Muscle of leg (tissue), 11 donors: Measurements from ENCODE around the gene OSGEP. TPM values are rescaled to one million over a fixed set of nuclear protein-coding genes. Genes with fewer than 3 reads are reported as not detected.

Experiments used
- DNase-seq: peaks from one replicate; pipeline ENCODE4 v3.0.0; 2013
- H3K27ac ChIP-seq: one replicate; pipeline ENCODE4 v1.5.1; 2013; ENCODE audit warnings: mild to moderate bottlenecking, low read length, control low read depth
- H3K27me3 ChIP-seq: one replicate; pipeline ENCODE4 v1.6.1; 2013; ENCODE audit warnings: low read length; ENCODE audit not compliant: control insufficient read depth, insufficient read depth
- H3K36me3 ChIP-seq: one replicate; pipeline ENCODE4 v1.6.1; 2013; ENCODE audit warnings: low read length; ENCODE audit not compliant: control insufficient read depth, insufficient read depth
- H3K4me1 ChIP-seq: one replicate; pipeline ENCODE4 v1.6.1; 2013; ENCODE audit warnings: low read length; ENCODE audit not compliant: control insufficient read depth, insufficient read depth
- H3K4me3 ChIP-seq: one replicate; pipeline ENCODE4 v1.5.1; 2013; ENCODE audit warnings: low read length, control low read depth
- H3K9me3 ChIP-seq: replicated peaks from 2 replicates; pipeline ENCODE4 v1.6.1; 2013; ENCODE audit warnings: low read depth, low read length; ENCODE audit not compliant: control insufficient read depth
- whole genome bisulfite sequencing: methylation state at CpG from one replicate; pipeline ENCODE4 v1.1.5; 2013; ENCODE audit warnings: missing lambda C conversion rate; ENCODE audit not compliant: insufficient coverage; 5-methylcytosine and 5-hydroxymethylcytosine counted together
- polyA plus RNA-seq, 8 donors: library from polyadenylated mRNA; unstranded; fragments of 120-200 nt; gene quantifications; one replicate each; pipeline versions ENCODE4 v1.2.1 to v1.2.3, GENCODE V29; 2013; ENCODE audit warnings: inconsistent platforms in 1 of 8, low replicate concordance in 1 of 8; ENCODE audit not compliant: insufficient read length in 8 of 8, insufficient read depth in 1 of 8
- total RNA-seq: library from RNA; stranded (reverse); fragments of 120-200 nt; gene quantifications from one replicate; pipeline ENCODE4 v1.2.4, GENCODE V29; 2013

OSGEP gene
- total and polyA plus RNA-seq, 9 donors = 26.4 to 47.5 (median 33.0) TPM

- 52% methylated on average over 15 of the region's 17 CpGs for WGBS
- Histone ChIP-seq H3K4me1 (peaks cover 26% of the 10 kb centered on the region), H3K27me3 (peaks cover 4% of the 10 kb centered on the region), H3K27ac (no peak within 1 kb of the TSS), H3K36me3 (no peaks in the 10 kb centered on the region), H3K9me3 (no peaks in the 10 kb centered on the region), H3K4me3 (peak within 1 kb of the TSS; percentile 43)
- no peak for DNase-seq
Measured at GRCh38 chr14:20435582-20436362, 18.8 kb downstream of the OSGEP start, which contains the start of gene KLHL33. KLHL33 (minus strand) TSS chr14:20436166; CDS start chr14:20435811, 355 bp downstream.

- Histone ChIP-seq H3K27me3 (peaks cover 4% of the 10 kb centered on the region), H3K36me3 (no peaks in the 10 kb centered on the region), H3K27ac (peak overlapping the region; percentile 29), H3K9me3 (no peaks in the 10 kb centered on the region), H3K4me1 (peaks cover 33% of the 10 kb centered on the region), H3K4me3 (peak overlapping the region; percentile 43)
- 10% methylated on average over 36 of the region's 44 CpGs for WGBS
- peak; percentile 59 for DNase-seq
Measured at GRCh38 chr14:20434701-20435581, 19.7 kb downstream of the OSGEP start.

GRCh38 chr14:20429801-20430669, 24.6 kb downstream of the OSGEP start:
- H3K27me3 ChIP-seq = no peaks in the 10 kb centered on the region
- no peaks in the 10 kb centered on the region for H3K36me3 ChIP-seq
- peaks cover 22% of the 10 kb centered on the region for H3K4me1 ChIP-seq
- no peak overlapping the region for H3K4me3 ChIP-seq
- no peaks in the 10 kb centered on the region for H3K9me3 ChIP-seq
- no peak overlapping the region for H3K27ac ChIP-seq
- 90% methylated on average over 24 of the region's 30 CpGs for WGBS
- peak; percentile 16 for DNase-seq

GRCh38 chr14:20428802-20429201, 25.8 kb downstream of the OSGEP start:
- no peaks in the 10 kb centered on the region for H3K9me3 ChIP-seq

GRCh38 chr14:20428010-20428365, 26.6 kb downstream of the OSGEP start:
- peaks cover 14% of the 10 kb centered on the region for H3K4me1 ChIP-seq
- no peaks in the 10 kb centered on the region for H3K27me3 ChIP-seq
- peak overlapping the region; percentile 20 for H3K27ac ChIP-seq
- no peaks in the 10 kb centered on the region for H3K9me3 ChIP-seq
- 70% methylated on average over 2 of the region's 5 CpGs for WGBS
- H3K4me3 ChIP-seq = no peak overlapping the region
- no peaks in the 10 kb centered on the region for H3K36me3 ChIP-seq
- DNase-seq = no peak

More at GRCh38 chr14:20428802-20429201, 25.8 kb downstream of the OSGEP start:
- peaks cover 14% of the 10 kb centered on the region for H3K4me1 ChIP-seq
- no peak for DNase-seq
- no peak overlapping the region for H3K4me3 ChIP-seq
- H3K27ac ChIP-seq = no peak overlapping the region
- WGBS = 37% methylated on average over 3 of the region's 5 CpGs
- H3K36me3 ChIP-seq = no peaks in the 10 kb centered on the region
- no peaks in the 10 kb centered on the region for H3K27me3 ChIP-seq

GRCh38 chr14:20427231-20428009, 27.2 kb downstream of the OSGEP start:
- 50% methylated on average over 2 of the region's 5 CpGs for WGBS
- peak; percentile 60 for DNase-seq
- Histone ChIP-seq H3K4me3 (no peak overlapping the region), H3K36me3 (no peaks in the 10 kb centered on the region), H3K27ac (no peak overlapping the region), H3K9me3 (no peaks in the 10 kb centered on the region), H3K4me1 (peaks cover 14% of the 10 kb centered on the region), H3K27me3 (no peaks in the 10 kb centered on the region)

- 43% methylated on average over 1 of the region's 2 CpGs for WGBS
- H3K4me1 ChIP-seq = peaks cover 6% of the 10 kb centered on the region
- H3K27ac ChIP-seq = no peak overlapping the region
- H3K9me3 ChIP-seq = no peaks in the 10 kb centered on the region
- H3K27me3 ChIP-seq = no peaks in the 10 kb centered on the region
- no peak for DNase-seq
- no peak overlapping the region for H3K4me3 ChIP-seq
- no peaks in the 10 kb centered on the region for H3K36me3 ChIP-seq
Measured at GRCh38 chr14:20424851-20425250, 29.8 kb downstream of the OSGEP start.

- Histone ChIP-seq H3K9me3 (no peaks in the 10 kb centered on the region), H3K4me3 (no peak overlapping the region), H3K27me3 (no peaks in the 10 kb centered on the region), H3K4me1 (no peaks in the 10 kb centered on the region), H3K36me3 (no peaks in the 10 kb centered on the region), H3K27ac (no peak overlapping the region)
- no peak for DNase-seq
- WGBS = no CpG with 5 or more reads among the region's 2 CpGs
Measured at GRCh38 chr14:20422886-20423285, 31.7 kb downstream of the OSGEP start.

GRCh38 chr14:20421267-20421666, 33.3 kb downstream of the OSGEP start:
- Histone ChIP-seq H3K27ac (no peak overlapping the region), H3K36me3 (no peaks in the 10 kb centered on the region), H3K4me1 (no peaks in the 10 kb centered on the region), H3K4me3 (no peak overlapping the region), H3K27me3 (no peaks in the 10 kb centered on the region), H3K9me3 (no peaks in the 10 kb centered on the region)
- WGBS = no CpG with 5 or more reads among the region's 2 CpGs
- DNase-seq = no peak
